GM18499 (cell line): ENCODE measurements around the gene EXD3.
"Not testable (repeated sequence)": the region's sequence is repeated elsewhere in the genome, so short reads cannot be mapped to it uniquely, and the experiment has no call there.

Experiments used
- ATAC-seq: cut with Tn5 transposase; IDR thresholded peaks from one replicate; pipeline ENCODE4 v1.9.1; 2021; ENCODE audit warnings: moderate number of reproducible peaks; ENCODE audit not compliant: insufficient read depth, unreplicated experiment

Gene EXD3

GRCh38 chr9:137382444-137383080 is 40.4 kb downstream of the EXD3 start:
- ATAC-seq: no peak

GRCh38 chr9:137381501-137382443 is 41.2 kb downstream of the EXD3 start:
- no peak for ATAC-seq

GRCh38 chr9:137380606-137381005 is 42.4 kb downstream of the EXD3 start:
- no peak for ATAC-seq

- no peak for ATAC-seq
Observed at GRCh38 chr9:137380171-137380570, 42.8 kb downstream of the EXD3 start.

GRCh38 chr9:137379761-137380161 is 43.2 kb downstream of the EXD3 start:
- no peak for ATAC-seq

GRCh38 chr9:137378688-137379410 is 44.1 kb downstream of the EXD3 start:
- ATAC-seq: not testable (repeated sequence)

GRCh38 chr9:137376386-137376785 is 46.6 kb downstream of the EXD3 start:
- no peak for ATAC-seq

- no peak for ATAC-seq
Observed at GRCh38 chr9:137375321-137376058, 47.5 kb downstream of the EXD3 start.

- ATAC-seq: no peak
Observed at GRCh38 chr9:137374131-137374845, 48.7 kb downstream of the EXD3 start.

GRCh38 chr9:137373611-137373980 is 49.4 kb downstream of the EXD3 start:
- no peak for ATAC-seq

- no peak for ATAC-seq
Observed at GRCh38 chr9:137372693-137373610, 50.0 kb downstream of the EXD3 start.

- ATAC-seq: no peak
Observed at GRCh38 chr9:137371946-137372651, 50.9 kb downstream of the EXD3 start.

- ATAC-seq: no peak
Observed at GRCh38 chr9:137371521-137371941, 51.4 kb downstream of the EXD3 start.

- no peak for ATAC-seq
Observed at GRCh38 chr9:137370865-137371520, 52.0 kb downstream of the EXD3 start.

GRCh38 chr9:137369911-137370764 is 52.8 kb downstream of the EXD3 start:
- no peak for ATAC-seq

GRCh38 chr9:137369061-137369787 is 53.7 kb downstream of the EXD3 start:
- no peak for ATAC-seq
